Measurements from ENCODE around the gene SMC1B.
"Not testable (repeated sequence)": the region's sequence is repeated elsewhere in the genome, so short reads cannot be mapped to it uniquely, and the experiment has no call there.

Gene SMC1B

DNA sequence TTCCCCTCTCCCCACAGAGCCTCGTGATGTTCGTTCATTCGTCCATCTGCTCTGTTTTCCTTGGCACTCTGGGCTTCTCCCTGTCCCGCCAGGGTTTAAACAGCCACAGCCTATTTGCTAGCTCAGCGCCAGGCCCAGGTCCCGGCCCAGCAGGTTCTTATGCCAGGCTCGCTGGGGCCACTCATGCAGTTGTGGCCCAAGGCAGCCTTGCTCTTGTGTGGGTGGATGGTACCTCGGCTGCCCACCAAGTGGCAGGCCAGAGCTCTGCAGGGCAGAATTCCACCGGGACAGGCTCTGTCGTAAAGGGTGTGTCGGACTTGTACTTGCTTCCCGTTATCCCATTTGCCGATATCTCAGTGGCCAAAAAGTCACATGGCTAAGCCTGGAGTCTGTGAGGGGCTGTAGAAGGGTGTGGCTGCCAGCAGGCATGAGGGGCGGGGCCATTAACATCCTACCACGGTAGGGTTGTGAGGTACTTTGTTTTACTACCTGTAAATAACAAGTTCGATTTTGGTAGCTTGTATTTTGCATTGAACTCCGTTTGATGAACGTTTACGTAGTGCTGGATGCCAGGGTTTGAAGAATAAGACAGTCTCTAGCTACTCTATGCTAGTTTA is 95.7 kb downstream of the SMC1B start:
- DNase-seq, result peak; percentile 21

DNA sequence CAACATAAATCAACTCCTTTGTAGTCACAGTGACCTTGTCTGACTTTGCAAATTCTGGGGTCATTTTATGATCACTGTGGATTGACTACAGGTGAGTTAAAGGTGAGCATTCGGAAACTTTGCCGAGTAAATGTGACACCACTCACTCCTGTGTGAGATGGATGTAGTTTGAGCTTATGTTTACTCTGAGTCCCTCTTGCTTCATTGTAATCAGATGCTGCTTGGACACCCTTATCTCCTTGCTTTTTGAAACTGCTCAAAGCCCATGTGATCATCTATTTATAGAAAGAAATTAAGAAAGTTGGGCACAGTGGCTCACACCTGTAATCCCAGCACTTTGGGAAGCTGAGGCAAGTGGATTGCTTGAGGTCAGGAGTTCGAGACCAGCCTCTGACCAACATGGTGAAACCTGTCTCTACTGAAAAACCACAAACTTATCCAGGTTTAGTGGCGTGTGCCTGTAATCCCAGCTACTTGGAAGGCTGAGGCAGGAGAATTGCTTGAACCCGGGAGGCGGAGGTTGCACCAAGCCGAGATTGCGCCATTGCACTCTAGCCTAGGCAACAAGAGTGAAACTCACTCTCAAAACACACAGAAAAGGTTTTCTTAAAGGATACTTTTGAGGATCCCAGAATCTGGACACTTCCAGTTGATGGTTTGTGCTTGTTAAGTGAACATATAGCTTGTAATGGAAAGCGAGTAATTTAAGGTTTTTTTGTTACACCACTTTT is 96.4 kb downstream of the SMC1B start:
- no peak for DNase-seq

DNA sequence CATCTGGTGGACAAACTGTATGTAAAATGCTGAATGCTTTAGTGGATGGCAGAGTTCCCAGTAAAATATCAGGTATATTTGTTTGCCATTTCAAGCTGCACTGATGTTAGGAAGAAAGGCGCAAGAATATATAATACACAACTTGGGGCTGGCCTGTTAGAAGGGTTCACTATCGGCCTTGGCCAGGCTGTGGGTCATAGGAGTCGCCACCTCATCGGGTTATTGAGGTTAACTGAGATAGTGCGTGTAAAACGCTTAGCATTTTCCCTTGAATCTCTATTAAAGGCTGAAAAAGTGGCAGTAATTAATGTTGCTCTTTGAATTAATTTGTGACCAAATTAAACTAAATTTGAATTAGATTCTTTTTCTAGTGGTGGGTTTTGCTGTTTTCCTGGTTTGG is 98.6 kb downstream of the SMC1B start:
- no peak for DNase-seq

DNA sequence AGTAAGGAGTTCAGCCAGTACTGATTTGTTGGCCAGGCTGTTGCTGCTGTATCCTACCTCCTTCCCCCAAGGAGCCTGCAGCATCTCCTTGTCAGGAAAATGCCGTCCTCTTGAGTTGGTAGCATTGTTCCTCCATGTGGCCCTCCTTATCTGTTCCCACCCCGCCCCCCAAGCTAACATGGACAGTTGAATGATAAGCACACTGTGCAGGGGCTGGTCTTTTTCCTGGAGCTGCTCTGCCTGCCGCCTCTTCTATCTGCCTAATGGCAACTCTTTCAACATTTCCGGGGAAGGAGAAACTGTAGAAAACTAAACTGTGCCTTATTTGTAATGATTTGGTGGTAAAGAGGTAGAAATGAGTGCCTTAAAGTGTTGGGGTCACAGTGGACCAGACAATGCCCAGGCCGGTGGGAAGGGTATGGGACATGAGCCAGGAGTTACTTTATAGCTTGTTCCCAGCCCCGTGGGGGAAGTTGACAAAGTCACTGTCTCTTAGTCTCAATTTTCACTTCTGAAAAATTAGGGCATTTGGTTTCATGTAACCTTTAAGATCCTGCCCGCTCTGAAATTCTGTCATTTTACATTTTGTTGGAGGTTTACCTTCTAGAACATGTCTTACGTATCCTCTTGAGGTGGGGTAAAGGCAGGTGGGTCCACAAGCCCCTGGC is 99.2 kb downstream of the SMC1B start:
- DNase-seq, result no peak

DNA sequence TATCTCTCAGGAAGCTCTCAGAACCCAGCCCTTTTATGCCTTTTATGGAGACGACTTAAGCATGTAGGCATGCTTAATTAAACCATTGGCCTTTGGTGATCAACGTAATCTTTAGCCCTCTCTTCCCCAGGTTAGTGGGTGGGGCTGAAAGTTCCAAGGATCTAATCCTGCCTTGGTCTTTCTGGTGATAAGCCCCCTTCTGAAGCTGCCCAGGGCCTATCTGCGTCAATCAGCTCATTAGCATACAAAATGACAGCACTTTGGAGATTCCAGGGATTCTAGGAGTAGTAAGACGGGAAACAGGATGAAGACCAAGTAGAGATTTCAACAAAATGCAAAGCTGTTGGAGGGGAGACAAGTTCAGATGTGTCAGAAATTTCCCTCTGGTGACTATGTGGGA is 100.5 kb downstream of the SMC1B start:
- no peak for DNase-seq

DNA sequence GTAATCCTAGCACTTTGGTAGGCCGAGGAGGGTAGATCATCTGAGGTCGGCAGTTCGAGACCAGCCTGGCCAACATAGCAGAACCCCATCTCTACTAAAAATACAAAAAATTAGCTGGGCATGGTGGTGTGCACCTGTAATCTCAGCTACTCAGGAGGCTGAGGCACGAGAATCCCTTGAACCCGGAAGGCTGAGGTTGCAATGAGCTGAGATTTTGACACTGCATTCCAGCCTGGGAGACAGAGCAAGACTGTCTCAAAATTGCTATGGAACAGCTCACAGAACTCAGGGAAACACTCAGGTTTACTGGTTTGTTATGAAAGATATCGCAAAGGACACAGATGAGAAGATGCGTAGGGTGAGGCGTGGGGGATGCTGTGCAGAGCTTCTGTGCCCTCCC is 101.0 kb downstream of the SMC1B start:
- DNase-seq, result no peak

DNA sequence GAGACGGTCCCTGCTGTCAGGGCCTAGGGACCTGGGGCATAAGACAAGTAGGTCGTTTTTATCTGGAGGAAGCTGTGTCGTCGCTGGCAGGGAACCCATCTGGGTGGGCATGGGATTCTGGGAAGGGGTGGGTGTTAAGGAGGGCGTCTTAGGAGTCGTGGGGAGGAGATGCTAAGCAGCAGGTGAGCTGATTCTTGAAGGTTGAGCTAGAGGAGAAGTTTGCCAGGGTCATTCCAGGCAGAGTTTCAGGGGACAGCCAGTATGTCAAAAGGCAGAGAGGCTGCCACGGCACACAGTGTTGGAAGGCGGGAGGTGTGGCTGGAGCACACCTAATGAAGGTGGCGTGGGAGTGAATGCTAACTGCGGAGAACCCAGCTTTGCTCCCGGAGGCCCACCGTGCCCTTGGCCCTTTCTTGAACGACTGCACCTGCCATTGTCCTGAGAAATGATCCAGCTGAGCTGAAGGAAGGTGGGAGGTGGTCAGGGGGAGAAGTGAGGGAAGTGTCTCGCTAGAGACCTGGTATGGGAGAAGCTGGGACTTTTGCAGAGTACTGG is 102.3 kb downstream of the SMC1B start:
- no peak for DNase-seq

DNA sequence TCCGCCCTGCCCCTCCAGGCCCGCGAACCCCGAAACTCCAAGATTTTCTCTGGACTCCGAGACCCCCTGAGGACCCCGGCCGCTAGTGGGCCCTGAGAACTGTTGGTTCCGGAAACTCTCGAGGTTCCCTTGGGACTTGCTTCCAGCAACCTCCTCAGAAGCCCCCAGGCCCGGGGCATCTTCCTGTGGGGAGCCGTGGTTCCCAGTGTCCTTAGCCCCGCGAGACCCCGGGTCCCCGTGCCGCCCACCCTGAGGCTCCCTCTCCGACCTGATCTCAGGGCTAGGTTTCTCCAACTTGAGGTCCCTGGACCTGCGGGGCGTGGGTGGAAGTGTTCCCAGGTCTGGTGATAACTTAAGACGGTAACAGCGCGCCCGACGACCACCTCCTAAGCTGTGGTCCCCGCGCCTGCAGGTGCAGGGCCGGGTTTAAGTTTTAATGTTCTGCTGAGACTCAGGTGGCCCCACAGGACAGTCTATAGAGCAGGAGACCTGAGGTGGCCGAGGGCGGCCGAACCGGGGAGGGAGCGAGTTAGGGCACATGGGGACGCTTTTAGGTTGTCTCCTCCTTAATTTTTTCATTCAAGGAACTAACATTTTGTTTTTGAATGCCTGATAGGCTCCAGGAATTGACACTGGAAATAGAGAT is 102.9 kb downstream of the SMC1B start:
- no peak for DNase-seq

DNA sequence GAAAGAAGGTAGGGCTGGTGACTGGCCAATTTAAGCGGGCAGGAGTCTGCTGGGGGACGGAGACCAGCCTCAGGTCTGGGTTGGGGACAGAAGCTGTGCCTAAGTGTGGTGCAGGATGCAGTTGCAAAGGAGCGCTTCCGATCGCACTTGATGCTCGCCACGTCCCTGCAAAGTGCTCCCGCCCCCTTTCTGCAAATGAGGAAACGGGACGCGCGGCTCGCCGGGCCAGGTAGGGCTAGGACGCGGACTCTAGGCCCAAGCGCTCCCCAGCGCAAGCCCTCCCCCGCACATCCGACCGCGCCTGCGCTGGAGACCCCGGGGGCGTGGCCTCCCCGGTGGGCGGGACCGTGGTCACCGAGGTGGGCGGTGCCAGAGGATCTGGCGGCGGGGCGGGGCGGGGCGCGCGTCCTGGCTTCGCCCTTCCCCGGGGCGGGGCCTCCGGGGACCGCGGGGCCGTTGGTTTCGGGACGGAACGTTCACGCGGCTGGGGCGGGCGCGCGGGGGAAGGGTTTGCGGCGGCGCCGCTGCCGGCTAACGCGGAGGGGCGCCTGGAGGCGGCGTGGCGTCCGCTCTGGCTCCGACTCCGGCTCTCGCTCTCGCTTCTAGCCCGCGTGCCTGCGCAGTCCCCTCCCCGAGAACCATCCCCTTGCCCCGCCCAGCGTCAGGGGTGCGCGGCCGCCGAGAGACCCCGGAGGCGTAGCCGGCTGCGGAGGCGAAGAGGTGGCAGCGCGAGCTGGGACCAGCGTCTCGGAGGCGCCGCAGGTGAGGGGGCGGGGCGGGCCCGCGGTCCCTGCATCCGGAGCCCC is 103.8 kb downstream of the SMC1B start, which contains the start of gene FAM118A:
TSS of gene FAM118A (plus strand) at position 513 of the 806 bp plus-strand sequence. CDS start 12,446 bp downstream, outside the sequence.
- peak; percentile 96 for DNase-seq

DNA sequence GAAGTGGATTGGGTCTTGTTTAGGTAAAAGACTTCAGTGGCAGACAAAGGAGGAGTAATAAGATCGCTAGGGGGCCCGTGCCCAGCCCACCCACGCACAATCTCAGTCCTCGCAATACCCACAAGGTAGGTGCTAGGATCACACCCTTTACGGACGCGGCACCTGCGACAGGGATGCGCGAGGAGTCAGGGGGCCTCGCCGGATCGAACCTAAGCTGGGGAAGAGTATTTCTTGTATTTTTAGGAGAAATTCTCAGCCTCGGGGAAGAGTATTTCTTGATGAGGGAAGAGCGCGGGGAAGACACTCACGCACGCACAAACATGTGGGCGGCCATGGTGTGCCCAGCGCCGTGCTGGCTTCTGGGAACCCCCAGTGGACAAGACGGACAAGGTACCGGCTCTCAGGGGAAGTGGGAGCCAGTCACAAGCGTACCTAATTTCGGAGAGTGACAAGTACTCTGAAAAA is 104.4 kb downstream of the SMC1B start:
- DNase-seq, result no peak

DNA sequence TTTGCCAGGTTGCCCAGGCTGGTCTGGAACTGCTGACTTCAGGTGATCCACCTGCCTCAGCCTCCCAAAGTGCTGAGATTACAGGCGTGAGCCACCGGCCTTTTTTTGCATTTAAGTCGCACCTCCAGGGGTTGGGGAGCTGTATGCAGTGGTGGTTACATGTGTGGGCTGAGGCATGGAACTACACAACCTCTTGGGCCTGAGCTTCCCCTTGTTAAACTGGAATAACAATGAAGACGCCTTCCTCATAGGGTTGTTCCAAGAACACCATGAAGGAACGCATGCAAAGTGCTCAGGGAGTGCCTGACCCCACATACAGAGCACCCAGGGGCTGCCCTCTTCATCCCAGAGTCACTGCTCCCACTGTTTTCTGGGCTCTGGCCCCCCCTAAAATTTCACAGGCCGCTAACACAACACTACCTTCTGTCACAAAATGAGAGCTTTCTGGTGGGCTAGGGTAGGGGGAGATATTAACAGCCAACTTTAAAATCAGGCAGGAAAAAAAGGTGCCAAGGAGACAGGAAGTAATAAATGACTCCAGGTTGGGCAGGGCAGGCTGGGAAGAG is 104.9 kb downstream of the SMC1B start:
- no peak for DNase-seq

DNA sequence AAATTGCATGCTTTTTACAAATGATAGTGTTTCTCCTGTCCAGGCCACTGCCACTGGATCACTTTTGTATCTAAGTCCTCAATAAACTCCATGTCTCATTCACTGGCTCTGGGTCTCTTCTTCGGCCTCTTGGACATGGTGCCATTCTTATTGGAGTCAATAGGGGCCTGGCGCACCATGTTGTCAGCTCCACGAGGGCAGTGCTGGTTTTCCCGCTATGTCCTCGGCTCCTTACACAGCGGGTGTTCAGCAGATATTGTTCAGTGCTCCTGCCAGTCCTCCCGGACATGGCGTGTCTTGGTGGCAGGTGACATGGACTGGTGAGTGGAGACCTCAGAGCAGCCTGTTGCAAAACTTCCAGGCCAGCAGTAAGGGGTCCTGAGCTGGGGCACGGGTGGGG is 107.3 kb downstream of the SMC1B start:
- no peak for DNase-seq

DNA sequence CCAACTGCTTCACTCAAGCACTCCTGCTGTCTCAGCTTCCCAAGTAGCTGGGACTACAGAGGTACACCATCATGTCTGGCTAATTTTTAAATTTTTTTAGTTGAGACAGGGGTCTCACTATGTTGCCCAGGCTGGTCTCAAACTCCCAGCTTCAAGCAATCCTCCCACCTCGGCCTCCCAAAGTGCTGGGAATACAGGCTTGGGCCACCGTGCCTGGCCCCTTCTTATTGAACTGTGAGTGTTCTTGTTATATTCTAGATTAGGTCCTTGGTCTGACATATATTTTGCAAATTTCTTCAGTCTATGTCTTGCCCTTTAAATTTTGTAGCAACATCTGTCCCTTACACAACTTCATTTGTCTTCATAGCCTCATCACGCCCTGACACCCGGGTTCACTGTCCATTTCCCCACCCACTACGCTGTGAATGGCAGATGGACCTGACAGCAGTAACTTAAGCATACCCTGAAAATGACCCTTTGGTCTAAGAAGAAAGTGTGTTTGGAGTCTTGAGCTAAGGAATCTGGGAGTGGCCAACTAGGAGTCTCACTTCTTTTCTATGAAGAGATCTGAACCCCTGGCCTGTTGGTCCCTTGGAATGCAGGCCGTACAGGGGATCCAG is 107.8 kb downstream of the SMC1B start:
- DNase-seq, result no peak

DNA sequence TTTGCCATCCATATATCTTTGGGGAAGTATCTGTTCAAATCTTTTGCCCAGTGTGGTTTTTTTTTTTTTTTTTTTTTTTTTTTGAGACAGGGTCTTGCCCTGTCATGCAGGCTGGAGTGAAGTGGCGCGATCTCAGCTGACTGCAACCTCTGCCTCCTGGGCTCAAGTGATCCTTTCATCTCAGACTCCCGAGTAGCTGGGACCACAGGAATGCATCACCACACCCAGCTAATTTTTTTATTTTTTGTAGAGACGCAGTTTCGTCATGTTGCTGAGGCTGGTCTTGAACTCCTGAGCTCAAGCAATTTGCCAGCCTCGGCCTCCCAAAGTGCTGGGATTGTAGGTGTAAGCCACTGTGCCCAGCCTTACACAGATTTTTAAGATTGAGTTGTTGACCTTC is 108.4 kb downstream of the SMC1B start:
- DNase-seq, result no peak

DNA sequence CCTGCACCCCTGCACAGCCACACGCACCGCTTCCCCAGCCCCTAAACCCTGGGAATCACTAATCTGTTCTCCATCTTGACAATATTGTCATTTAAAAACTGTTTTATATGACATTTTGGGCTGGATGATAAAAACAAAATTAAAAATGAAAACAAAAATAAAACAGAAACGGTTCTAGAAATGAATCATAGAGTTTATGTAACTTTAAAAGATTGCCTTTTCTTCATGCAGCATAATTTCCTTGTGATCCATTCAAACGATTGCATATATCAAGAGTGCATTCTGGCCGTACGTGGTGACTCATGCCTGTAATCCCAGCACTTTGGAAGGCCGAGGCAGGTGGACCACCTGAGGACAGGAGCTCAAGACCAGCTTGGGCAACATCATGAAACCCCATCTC is 110.2 kb downstream of the SMC1B start:
- DNase-seq, result no peak

DNA sequence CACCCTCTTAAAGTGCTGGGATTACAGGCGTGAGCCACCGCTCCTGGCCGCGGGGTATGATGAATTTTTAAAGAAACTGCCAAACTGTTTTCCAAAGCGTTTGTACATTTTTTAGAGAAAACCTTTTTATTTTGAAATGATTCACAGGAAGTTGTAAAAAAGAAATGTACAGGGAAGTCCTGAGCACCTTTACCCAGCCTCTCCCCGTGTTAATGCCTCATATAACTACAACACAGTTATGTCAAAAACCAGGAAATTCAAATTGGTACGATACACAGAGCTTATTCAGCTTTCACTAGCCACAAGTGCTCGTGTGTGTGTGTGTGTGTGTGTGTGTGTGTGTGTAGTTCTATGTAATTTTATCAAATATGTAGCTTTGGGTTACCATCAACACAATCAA is 110.6 kb downstream of the SMC1B start:
- no peak for DNase-seq

DNA sequence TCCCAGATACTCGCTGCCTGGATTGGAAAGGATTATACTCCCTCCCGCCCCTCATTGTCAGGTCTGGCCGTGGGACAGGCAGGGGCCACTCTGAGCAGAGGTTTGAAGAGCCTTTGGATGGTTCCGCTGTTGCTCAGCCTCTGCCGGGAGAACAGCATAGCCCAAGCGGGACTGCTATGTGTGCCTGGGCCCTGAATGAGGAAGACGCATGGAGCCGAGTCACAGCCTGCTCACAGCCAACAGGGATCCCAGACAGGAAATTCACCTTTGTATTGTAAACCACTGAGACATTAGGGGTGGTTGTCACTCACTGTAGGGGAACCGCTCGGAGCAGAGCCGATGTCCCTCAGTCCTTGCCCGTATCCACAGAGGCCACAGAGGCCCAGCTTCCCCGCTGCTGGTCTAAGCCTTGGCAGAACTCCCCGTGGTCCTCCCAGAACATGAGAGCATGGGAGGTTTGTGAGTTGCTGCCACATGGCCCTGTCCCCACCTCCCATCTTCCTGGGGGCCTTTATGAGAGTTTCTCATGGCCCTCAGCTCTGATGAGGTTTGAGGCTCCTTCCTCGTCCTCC is 114.4 kb downstream of the SMC1B start:
- DNase-seq, result no peak

DNA sequence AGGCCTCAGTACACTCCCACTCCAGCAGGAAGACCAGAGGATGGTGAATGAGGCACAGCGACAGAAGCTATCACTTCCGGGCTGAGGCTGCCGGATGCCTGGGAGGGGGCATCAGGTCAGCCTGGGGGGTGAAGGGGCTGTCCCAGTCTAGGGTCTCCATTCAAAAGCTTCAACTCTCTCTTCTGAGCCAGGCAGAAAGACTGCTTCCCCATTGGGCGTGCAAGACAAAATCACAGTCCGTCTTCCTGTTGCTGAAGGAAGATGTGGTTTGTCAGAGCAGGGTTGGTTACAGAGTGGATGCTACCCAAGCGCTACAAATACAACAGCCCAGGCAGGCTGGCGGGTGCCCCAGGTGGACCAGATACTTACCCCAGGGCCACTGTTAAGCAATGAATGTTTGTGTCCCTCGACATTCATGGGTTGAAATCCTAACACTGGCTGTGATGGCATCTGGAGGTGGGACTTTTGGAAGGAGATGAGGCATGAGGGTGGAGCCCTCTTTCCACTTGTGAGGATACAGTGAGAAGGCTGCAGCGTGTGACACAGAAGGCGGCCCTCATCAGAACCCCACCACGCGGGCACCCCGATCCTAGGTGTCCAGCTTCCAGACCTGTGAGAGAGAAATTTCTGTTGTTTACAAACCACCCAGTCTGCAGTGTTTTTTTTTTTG is 116.6 kb downstream of the SMC1B start:
- DNase-seq, result peak; percentile 19

DNA sequence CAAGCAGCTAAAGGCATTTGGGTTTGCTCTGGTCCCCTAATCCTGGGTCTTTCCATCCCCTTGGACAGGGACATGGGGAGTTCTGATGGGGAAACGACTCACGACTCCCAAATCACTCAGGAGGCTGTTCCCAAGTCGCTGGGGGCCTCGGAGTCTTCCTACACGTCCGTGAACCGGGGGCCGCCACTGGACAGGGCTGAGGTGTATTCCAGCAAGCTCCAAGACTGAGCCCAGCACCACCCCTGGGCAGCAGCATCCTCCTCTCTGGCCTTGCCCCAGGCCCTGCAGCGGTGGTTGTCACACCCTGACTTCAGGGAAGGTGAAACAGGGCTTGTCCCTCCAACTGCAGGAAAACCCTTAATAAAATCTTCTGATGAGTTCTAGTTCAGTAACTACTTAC is 117.9 kb downstream of the SMC1B start:
- DNase-seq, result no peak

DNA sequence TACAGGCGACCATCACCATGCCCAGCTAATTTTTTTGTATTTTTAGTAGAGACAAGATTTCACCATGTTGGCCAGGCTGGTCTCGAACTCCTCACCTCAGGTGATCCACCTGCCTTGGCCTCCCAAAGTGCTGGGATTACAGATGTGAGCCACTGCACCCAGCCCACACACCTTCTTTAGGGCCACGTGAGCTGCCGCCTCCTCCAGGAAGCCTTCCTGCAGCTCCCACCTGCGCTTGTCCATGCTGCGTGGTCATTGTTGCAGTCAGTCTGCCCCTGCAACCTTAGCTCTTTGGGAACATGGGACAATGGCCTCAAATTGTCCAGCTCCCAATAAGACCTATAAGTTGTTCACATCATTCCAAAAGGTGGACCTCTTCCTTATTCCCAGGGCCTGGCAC is 118.4 kb downstream of the SMC1B start:
- not testable (repeated sequence) for DNase-seq

Data from T-helper 9 cell (primary cell).